CD4-positive, alpha-beta T cell treated with Interleukin-10 for 1 hour (primary cell): ENCODE measurements around the gene CD2AP.
"Not testable (repeated sequence)": the region's sequence is repeated elsewhere in the genome, so short reads cannot be mapped to it uniquely, and the experiment has no call there.

Experiments used
- DNase-seq: peaks from one replicate; pipeline ENCODE4 v3.0.0-alpha.2; 2020

Gene CD2AP

GRCh38 chr6:47509937-47510336 lies 32.3 kb downstream of the CD2AP start:
- no peak for DNase-seq

GRCh38 chr6:47512872-47513271 lies 35.3 kb downstream of the CD2AP start:
- DNase-seq, result no peak

GRCh38 chr6:47519279-47519678 lies 41.7 kb downstream of the CD2AP start:
- DNase-seq, result no peak

- DNase-seq, result no peak
Measured at GRCh38 chr6:47520282-47520681, 42.7 kb downstream of the CD2AP start.

- DNase-seq, result no peak
Measured at GRCh38 chr6:47521961-47522360, 44.4 kb downstream of the CD2AP start.

GRCh38 chr6:47524136-47524845 lies 46.7 kb downstream of the CD2AP start:
- no peak for DNase-seq

GRCh38 chr6:47525330-47526057 lies 47.9 kb downstream of the CD2AP start:
- no peak for DNase-seq

- DNase-seq, result no peak
Measured at GRCh38 chr6:47527274-47527673, 49.7 kb downstream of the CD2AP start.

- no peak for DNase-seq
Measured at GRCh38 chr6:47529734-47530133, 52.1 kb downstream of the CD2AP start.

- no peak for DNase-seq
Measured at GRCh38 chr6:47532981-47533585, 55.5 kb downstream of the CD2AP start.

- no peak for DNase-seq
Measured at GRCh38 chr6:47534063-47534462, 56.5 kb downstream of the CD2AP start.

GRCh38 chr6:47535316-47536225 lies 58.0 kb downstream of the CD2AP start:
- no peak for DNase-seq

- DNase-seq, result no peak
Measured at GRCh38 chr6:47536816-47537401, 59.3 kb downstream of the CD2AP start.

- DNase-seq, result no peak
Measured at GRCh38 chr6:47545223-47545622, 67.6 kb downstream of the CD2AP start.

GRCh38 chr6:47551670-47552069 lies 74.1 kb downstream of the CD2AP start:
- DNase-seq, result no peak

GRCh38 chr6:47552319-47552718 lies 74.7 kb downstream of the CD2AP start:
- no peak for DNase-seq

- DNase-seq, result not testable (repeated sequence)
Measured at GRCh38 chr6:47553243-47553642, 75.7 kb downstream of the CD2AP start.

GRCh38 chr6:47556459-47556858 lies 78.9 kb downstream of the CD2AP start:
- DNase-seq, result not testable (repeated sequence)

- no peak for DNase-seq
Measured at GRCh38 chr6:47563162-47563561, 85.6 kb downstream of the CD2AP start.

- DNase-seq, result not testable (repeated sequence)
Measured at GRCh38 chr6:47566602-47567001, 89.0 kb downstream of the CD2AP start.

GRCh38 chr6:47567586-47567985 lies 90.0 kb downstream of the CD2AP start:
- no peak for DNase-seq

- DNase-seq, result no peak
Measured at GRCh38 chr6:47571488-47571887, 93.9 kb downstream of the CD2AP start.

GRCh38 chr6:47573109-47573508 lies 95.5 kb downstream of the CD2AP start:
- DNase-seq, result no peak
